Endothelial cell of umbilical vein (primary cell): Measurements from ENCODE around the gene CCER1. TPM values are rescaled to one million over a fixed set of nuclear protein-coding genes. Genes with fewer than 3 reads are reported as not detected.

Source experiments
- BruUV-seq: library from RNA; stranded (reverse); fragments of 400-500 nt; replicated peaks from 2 replicates; lab custom pipeline; 2021; lab: Mats Ljungman, UMichigan
- CTCF ChIA-PET: fragments of 300-600, 350-600 bp; sonication (Branson Sonifier 250); formaldehyde crosslinking; loops from one replicate; lab custom pipeline; 2021; ENCODE audit warnings: antibody characterized with exemption, inconsistent platforms; lab: Charles Lee
- POLR2A ChIA-PET: fragments of 300-600, 350-600 bp; sonication (Branson Sonifier 250); formaldehyde crosslinking; loops from one replicate; lab custom pipeline; 2021; ENCODE audit warnings: antibody characterized with exemption, inconsistent platforms; lab: Charles Lee
- DNase-seq: peaks from one replicate; pipeline ENCODE4 v3.0.0-alpha.2; 2011; ENCODE audit warnings: low read depth, low spot score
- FAIRE-seq: peaks from 2 replicates; lab custom pipeline; 2011; peaks lifted over from hg19 to GRCh38; lab: Jason Lieb, UNC
- H2AFZ ChIP-seq: 2 replicates; pipeline ENCODE4 v1.6.0; 2012; ENCODE audit warnings: low read depth, low read length, control low read depth, inconsistent platforms
- H3K27ac ChIP-seq: 2 replicates; pipeline ENCODE4 v1.5.1; 2011; ENCODE audit warnings: low read depth, mild to moderate bottlenecking, control low read depth, low read length, moderate library complexity; ENCODE audit not compliant: insufficient read depth
- H3K27me3 ChIP-seq, 2 experiments: 2 replicates each; pipeline versions ENCODE4 v1.6.0 to v1.6.1; 2011; ENCODE audit warnings: low read length in 2 of 2, mixed read lengths in 1 of 2; ENCODE audit not compliant: control insufficient read depth in 2 of 2, insufficient read depth in 2 of 2
- H3K36me3 ChIP-seq, 2 experiments: 2 replicates in 1 of 2; 3 replicates in 1 of 2; pipeline ENCODE4 v1.5.1; 2011; ENCODE audit warnings: low read length in 2 of 2, mild to moderate bottlenecking in 1 of 2, moderate library complexity in 1 of 2; ENCODE audit not compliant: control insufficient read depth in 2 of 2, insufficient read depth in 2 of 2; ENCODE audit errors: extremely low read depth in 1 of 2
- H3K4me1 ChIP-seq: 3 replicates; pipeline ENCODE4 v1.5.1; 2011; ENCODE audit warnings: mild to moderate bottlenecking, low read length; ENCODE audit not compliant: control insufficient read depth, insufficient read depth; ENCODE audit errors: extremely low read depth
- H3K4me2 ChIP-seq: 2 replicates; pipeline ENCODE4 v1.6.1; 2011; ENCODE audit warnings: low read length, control low read depth, mixed read lengths; ENCODE audit not compliant: insufficient read depth
- H3K4me3 ChIP-seq, 3 experiments: fragments of 200-600 bp in 1 of 3; sonication (generic), shearing (Covaris generic) in 1 of 3; replicated peaks in 1 of 3; 2 replicates each; pipeline ENCODE4 v1.5.1; 2011 to 2016; ENCODE audit warnings: control low read depth in 3 of 3, low read length in 3 of 3, mild to moderate bottlenecking in 2 of 3, inconsistent platforms in 1 of 3, low read depth in 1 of 3, moderate library complexity in 1 of 3; ENCODE audit not compliant: insufficient read depth in 1 of 3
- H3K79me2 ChIP-seq: 2 replicates; pipeline ENCODE4 v1.6.0; 2012; ENCODE audit warnings: low read length, inconsistent platforms; ENCODE audit not compliant: control insufficient read depth, insufficient read depth
- H3K9ac ChIP-seq: replicated peaks from 2 replicates; pipeline ENCODE3; 2011; ENCODE audit warnings: low read length, control low read depth; ENCODE audit not compliant: insufficient read depth; ENCODE audit errors: extremely low read depth
- H3K9me1 ChIP-seq: replicated peaks from 3 replicates; pipeline ENCODE4 v1.6.0; 2011; ENCODE audit warnings: mild to moderate bottlenecking, low read length; ENCODE audit not compliant: control insufficient read depth, insufficient read depth; ENCODE audit errors: extremely low read depth
- H3K9me3 ChIP-seq: replicated peaks from 2 replicates; pipeline ENCODE4 v1.5.1; 2012; ENCODE audit warnings: low read length, inconsistent platforms; ENCODE audit not compliant: control insufficient read depth, insufficient read depth
- H4K20me1 ChIP-seq: replicated peaks from 2 replicates; pipeline ENCODE3; 2011; ENCODE audit warnings: mild to moderate bottlenecking, low read length; ENCODE audit not compliant: control insufficient read depth, insufficient read depth; ENCODE audit errors: extremely low read depth
- EZH2 ChIP-seq: IDR thresholded peaks from 2 replicates; pipeline ENCODE4 v1.6.1; 2012; ENCODE audit warnings: borderline replicate concordance, low read depth, mild to moderate bottlenecking, moderate library complexity, low read length, inconsistent platforms; ENCODE audit not compliant: severe bottlenecking
- FOS ChIP-seq: IDR thresholded peaks from 2 replicates; pipeline ENCODE4 v1.6.1; 2011; ENCODE audit warnings: mild to moderate bottlenecking, low read length, moderate library complexity, borderline replicate concordance; ENCODE audit not compliant: insufficient read depth
- GATA2 ChIP-seq: IDR thresholded peaks from 2 replicates; pipeline ENCODE4 v1.7.0; 2011; ENCODE audit warnings: low read depth, mild to moderate bottlenecking, moderate library complexity, mixed read lengths, low read length; ENCODE audit not compliant: insufficient read length, insufficient read depth
- JUN ChIP-seq: IDR thresholded peaks from 2 replicates; pipeline ENCODE4 v1.6.1; 2011; ENCODE audit warnings: borderline replicate concordance, low read depth; ENCODE audit not compliant: insufficient read length, insufficient read depth
- MYC ChIP-seq: IDR thresholded peaks from one replicate; pipeline ENCODE4 v1.6.1; 2011; ENCODE audit warnings: mild to moderate bottlenecking, low read depth, low read length
- POLR2A ChIP-seq: IDR thresholded peaks from 2 replicates; pipeline ENCODE4 v1.6.1; 2012; ENCODE audit warnings: low read depth, mild to moderate bottlenecking, control low read depth, low read length
- POLR2AphosphoS5 ChIP-seq: IDR thresholded peaks from 2 replicates; pipeline ENCODE4 v1.6.1; 2012; ENCODE audit warnings: low read depth, mild to moderate bottlenecking, control low read depth, low read length, moderate library complexity; ENCODE audit not compliant: insufficient read depth
- dilution Hi-C: fragments of 300-500 bp; cut with MboI; formaldehyde crosslinking; loops from one replicate; pipeline ENCODE4 v1.15.0; 2019; ENCODE audit warnings: low sequenced_read_pairs; ENCODE audit not compliant: extremely low pct_ligation_motif_present
- intact Hi-C: fragments of 100-400 bp; cut with micrococcal nuclease; formaldehyde crosslinking; loops from one replicate; pipeline ENCODE4 v1.10.0; 2022
- polyA plus RNA-seq, 4 experiments: library from polyadenylated mRNA; depleted of rRNA in 3 of 4; stranded (reverse) in 3 of 4; unstranded in 1 of 4; fragments of >200 nt; gene quantifications; 2 replicates each; pipeline versions ENCODE4 v1.2.1 to v1.2.3, GENCODE V29; 2011 to 2012; ENCODE audit warnings: missing spikeins in 1 of 4
- total RNA-seq: library from RNA; stranded (reverse); gene quantifications from 2 replicates; pipeline ENCODE4 v1.2.3, GENCODE V29; 2021
- TF ChIP-seq, protein P1 (sequence below), 2 donors: IDR thresholded peaks; 1 replicate in 1 of 2; 2 replicates in 1 of 2; pipeline ENCODE4 v1.5.1; 2011; ENCODE audit warnings: low read length in 2 of 2, mild to moderate bottlenecking in 2 of 2, moderate library complexity in 2 of 2, control low read depth in 1 of 2, inconsistent platforms in 1 of 2, low read depth in 1 of 2; ENCODE audit not compliant: insufficient read depth in 1 of 2; ENCODE audit errors: extremely low read depth in 1 of 2
- TF ChIP-seq, protein P2 (sequence below): IDR thresholded peaks from 2 replicates; pipeline ENCODE4 v1.6.1; 2011; ENCODE audit not compliant: insufficient read depth, insufficient read length

The CCER1 gene
- total and polyA plus RNA-seq, 2 donors (not counting 3 experiments of a cell fraction or from before 2014, with no cell fraction given), result not detected

GRCh38 chr12:90939382-90939781 lies 15.6 kb downstream of the CCER1 start:
- Histone ChIP-seq H3K9me3 (no peaks in the 10 kb centered on the region), H4K20me1 (no peaks in the 10 kb centered on the region), H3K4me2 (no peak overlapping the region), H3K27me3 (no peaks in the 10 kb centered on the region), H3K9me1 (no peaks in the 10 kb centered on the region), H2AFZ (no peak overlapping the region), H3K79me2 (no peaks in the 10 kb centered on the region), H3K4me1 (peaks cover 18% of the 10 kb centered on the region), H3K4me3 (no peak overlapping the region), H3K27ac (no peak overlapping the region), H3K9ac (no peak overlapping the region), H3K36me3 (no peaks in the 10 kb centered on the region)
- ChIA-PET CTCF (interaction anchor here (1.4 to 2.1 kb wide), 5 partner anchors 16 to 1366 kb away, joined by 6 to 14 read pairs (median 9); no protein-coding TSS in a partner anchor), POLR2A (no interaction called here)
- intact Hi-C loops (loop anchor here (5.0 kb wide), 2 partner anchors 612 to 992 kb away; no protein-coding TSS in a partner anchor), dilution Hi-C loops (no loop called here)
- no peak for FAIRE-seq
- no TSS peak for BruUV-seq
- no peak for TF ChIP-seq GATA2
- TF ChIP-seq JUN, result no peak
- TF ChIP-seq FOS, result no peak
- TF ChIP-seq MYC, result no peak
- TF ChIP-seq POLR2AphosphoS5, result no peak
- TF ChIP-seq, protein P1, sequence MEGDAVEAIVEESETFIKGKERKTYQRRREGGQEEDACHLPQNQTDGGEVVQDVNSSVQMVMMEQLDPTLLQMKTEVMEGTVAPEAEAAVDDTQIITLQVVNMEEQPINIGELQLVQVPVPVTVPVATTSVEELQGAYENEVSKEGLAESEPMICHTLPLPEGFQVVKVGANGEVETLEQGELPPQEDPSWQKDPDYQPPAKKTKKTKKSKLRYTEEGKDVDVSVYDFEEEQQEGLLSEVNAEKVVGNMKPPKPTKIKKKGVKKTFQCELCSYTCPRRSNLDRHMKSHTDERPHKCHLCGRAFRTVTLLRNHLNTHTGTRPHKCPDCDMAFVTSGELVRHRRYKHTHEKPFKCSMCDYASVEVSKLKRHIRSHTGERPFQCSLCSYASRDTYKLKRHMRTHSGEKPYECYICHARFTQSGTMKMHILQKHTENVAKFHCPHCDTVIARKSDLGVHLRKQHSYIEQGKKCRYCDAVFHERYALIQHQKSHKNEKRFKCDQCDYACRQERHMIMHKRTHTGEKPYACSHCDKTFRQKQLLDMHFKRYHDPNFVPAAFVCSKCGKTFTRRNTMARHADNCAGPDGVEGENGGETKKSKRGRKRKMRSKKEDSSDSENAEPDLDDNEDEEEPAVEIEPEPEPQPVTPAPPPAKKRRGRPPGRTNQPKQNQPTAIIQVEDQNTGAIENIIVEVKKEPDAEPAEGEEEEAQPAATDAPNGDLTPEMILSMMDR (IDR thresholded peaks at IDR 0.05; ENCODE audit: extremely low read depth in 1 of 2, insufficient read depth in 1 of 2, low read depth in 1 of 2, low read length in 2 of 2), result no peak
- no peak for TF ChIP-seq POLR2A
- TF ChIP-seq, protein P2, sequence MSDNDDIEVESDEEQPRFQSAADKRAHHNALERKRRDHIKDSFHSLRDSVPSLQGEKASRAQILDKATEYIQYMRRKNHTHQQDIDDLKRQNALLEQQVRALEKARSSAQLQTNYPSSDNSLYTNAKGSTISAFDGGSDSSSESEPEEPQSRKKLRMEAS, result no peak
- TF ChIP-seq EZH2, result no peak
- no peak for DNase-seq
